Amniotic epithelial cell (primary cell): ENCODE results near the gene IQCN.

ENCODE experiments used
- DNase-seq: peaks from one replicate; pipeline ENCODE4 v3.0.0-alpha.2; 2010; ENCODE audit warnings: low read depth

IQCN gene

GRCh38 chr19:18274219-18274780 is at the start of gene IQCN:
TSS of gene IQCN (minus strand) at chr19:18274452. CDS start at chr19:18269478, 4,974 bp downstream.
- DNase-seq: no peak

GRCh38 chr19:18322759-18323460 is 48.7 kb upstream of the IQCN start, which contains the start of gene LSM4:
TSS of gene LSM4 (minus strand) at chr19:18323076. CDS start at chr19:18323020, 56 bp downstream.
- peak; percentile 95 for DNase-seq

GRCh38 chr19:18322318-18322758 is 48.1 kb upstream of the IQCN start:
- no peak for DNase-seq

GRCh38 chr19:18321734-18322102 is 47.5 kb upstream of the IQCN start:
- peak; percentile 61 for DNase-seq

GRCh38 chr19:18320865-18321733 is 46.8 kb upstream of the IQCN start:
- DNase-seq: no peak

- DNase-seq: no peak
These were observed 45.4 kb upstream of the IQCN start for GRCh38 chr19:18319591-18320135.

GRCh38 chr19:18317961-18318800 is 43.9 kb upstream of the IQCN start:
- no peak for DNase-seq

- no peak for DNase-seq
These were observed 39.1 kb upstream of the IQCN start for GRCh38 chr19:18313398-18313797.

GRCh38 chr19:18312092-18312534 is 37.9 kb upstream of the IQCN start:
- DNase-seq: no peak

- no peak for DNase-seq
These were observed 37.3 kb upstream of the IQCN start for GRCh38 chr19:18311502-18312091.

- DNase-seq: no peak
These were observed 36.7 kb upstream of the IQCN start for GRCh38 chr19:18310966-18311365.

GRCh38 chr19:18310118-18310909 is 36.1 kb upstream of the IQCN start:
- no peak for DNase-seq

- DNase-seq: no peak
These were observed 35.3 kb upstream of the IQCN start for GRCh38 chr19:18309525-18310064.

GRCh38 chr19:18308948-18309325 is 34.7 kb upstream of the IQCN start:
- DNase-seq: no peak

- DNase-seq: no peak
These were observed 34.0 kb upstream of the IQCN start for GRCh38 chr19:18308051-18308947.

- DNase-seq: no peak
These were observed 33.0 kb upstream of the IQCN start for GRCh38 chr19:18307271-18307681.

GRCh38 chr19:18306888-18307260 is 32.6 kb upstream of the IQCN start:
- no peak for DNase-seq

GRCh38 chr19:18306209-18306887 is 32.1 kb upstream of the IQCN start:
- no peak for DNase-seq
